Liver (tissue), 9 donors: ENCODE data around the gene LGR6. TPM values are rescaled to one million over a fixed set of nuclear protein-coding genes. Genes with fewer than 3 reads are reported as not detected.
"Not testable (repeated sequence)": the region's sequence is repeated elsewhere in the genome, so short reads cannot be mapped to it uniquely, and the experiment has no call there.

Experiments used
- DNase-seq: peaks from one replicate; pipeline ENCODE4 v3.0.0-alpha.2; 2017; ENCODE audit warnings: low spot score
- H3K27ac ChIP-seq, 2 donors: one replicate each; pipeline ENCODE4 v1.7.0; 2013; ENCODE audit warnings: inconsistent platforms in 2 of 2, low read length in 2 of 2, control low read depth in 1 of 2, low read depth in 1 of 2, mild to moderate bottlenecking in 1 of 2
- H3K27me3 ChIP-seq, 4 donors: one replicate each; pipeline versions ENCODE4 v1.6.1 to v1.7.0; 2013; ENCODE audit warnings: low read length in 3 of 4, inconsistent platforms in 1 of 4, mild to moderate bottlenecking in 1 of 4, moderate library complexity in 1 of 4; ENCODE audit not compliant: control insufficient read depth in 4 of 4, insufficient read depth in 4 of 4
- H3K36me3 ChIP-seq, 4 donors: one replicate each; pipeline versions ENCODE4 v1.6.1 to v1.7.0; 2013; ENCODE audit warnings: low read length in 3 of 4, mild to moderate bottlenecking in 3 of 4, low read depth in 1 of 4, moderate library complexity in 1 of 4; ENCODE audit not compliant: control insufficient read depth in 4 of 4, insufficient read depth in 3 of 4
- H3K4me1 ChIP-seq, 4 donors: one replicate each; pipeline versions ENCODE4 v1.6.1 to v1.7.0; 2013; ENCODE audit warnings: low read length in 3 of 4, mild to moderate bottlenecking in 3 of 4, moderate library complexity in 1 of 4; ENCODE audit not compliant: control insufficient read depth in 4 of 4, insufficient read depth in 4 of 4
- H3K4me3 ChIP-seq, 3 donors: one replicate each; pipeline versions ENCODE4 v1.6.1 to v1.7.0; 2013; ENCODE audit warnings: low read length in 3 of 3, control low read depth in 1 of 3, low read depth in 1 of 3, mild to moderate bottlenecking in 1 of 3
- H3K9ac ChIP-seq, 2 donors: one replicate each; pipeline ENCODE4 v1.7.0; 2013; ENCODE audit warnings: low read length in 2 of 2, mild to moderate bottlenecking in 2 of 2, moderate library complexity in 2 of 2, control low read depth in 1 of 2, low read depth in 1 of 2
- H3K9me3 ChIP-seq, 4 donors: one replicate each; pipeline versions ENCODE4 v1.6.1 to v1.7.0; 2013; ENCODE audit warnings: low read length in 3 of 4; ENCODE audit not compliant: control insufficient read depth in 4 of 4
- CTCF ChIP-seq: fragments of 150-350 bp; IDR thresholded peaks from 2 replicates; pipeline ENCODE4 v1.5.1; 2017; ENCODE audit warnings: improper control_type of control experiment, low read depth, low read length; ENCODE audit not compliant: missing input control
- EGR1 ChIP-seq, 2 donors: IDR thresholded peaks; 2 replicates each; pipeline ENCODE4 v1.6.1; 2016 to 2018; ENCODE audit warnings: antibody characterized with exemption in 2 of 2, low read depth in 2 of 2
- FOXA2 ChIP-seq: IDR thresholded peaks from 2 replicates; pipeline ENCODE4 v1.6.1; 2016; ENCODE audit warnings: antibody characterized with exemption
- GABPA ChIP-seq, 2 donors: IDR thresholded peaks in 1 of 2; conservative IDR thresholded peaks in 1 of 2; 2 replicates each; pipeline ENCODE4 v1.6.1; 2016; ENCODE audit warnings: antibody characterized with exemption in 2 of 2, mild to moderate bottlenecking in 1 of 2, moderate library complexity in 1 of 2
- HNF4G ChIP-seq: IDR thresholded peaks from 2 replicates; pipeline ENCODE4 v1.6.1; 2016; ENCODE audit warnings: antibody characterized with exemption
- JUND ChIP-seq, 2 donors: IDR thresholded peaks; 2 replicates each; pipeline ENCODE4 v1.6.1; 2016; ENCODE audit warnings: antibody characterized with exemption in 2 of 2
- MAX ChIP-seq: IDR thresholded peaks from 2 replicates; pipeline ENCODE4 v1.6.1; 2016; ENCODE audit warnings: antibody characterized with exemption
- RAD21 ChIP-seq, 2 donors: IDR thresholded peaks; 2 replicates each; pipeline ENCODE4 v1.6.1; 2016; ENCODE audit warnings: antibody characterized with exemption in 2 of 2, mild to moderate bottlenecking in 2 of 2
- RXRA ChIP-seq, 2 donors: IDR thresholded peaks; 2 replicates each; pipeline ENCODE4 v1.6.1; 2017 to 2018; ENCODE audit warnings: antibody characterized with exemption in 2 of 2, mild to moderate bottlenecking in 1 of 2
- SP1 ChIP-seq: IDR thresholded peaks from 2 replicates; pipeline ENCODE4 v1.6.1; 2018; ENCODE audit warnings: antibody characterized with exemption, mild to moderate bottlenecking
- TAF1 ChIP-seq: conservative IDR thresholded peaks from 2 replicates; pipeline ENCODE4 v1.6.1; 2016; ENCODE audit warnings: antibody characterized with exemption, mild to moderate bottlenecking
- ZBTB33 ChIP-seq: IDR thresholded peaks from 2 replicates; pipeline ENCODE4 v1.6.1; 2016; ENCODE audit warnings: antibody characterized with exemption
- WGBS: extraction: QIAGEN DNeasy Blood & Tissue Kit; methylation state at CpG from one replicate; pipeline ENCODE4 v1.1.7; 2013; 5-methylcytosine and 5-hydroxymethylcytosine counted together
- polyA plus RNA-seq, 2 donors: library from polyadenylated mRNA; stranded (reverse) in 1 of 2; unstranded in 1 of 2; fragments of 200-250 nt in 1 of 2; fragments of >200 nt in 1 of 2; fragmentation: Nextera tagmentation in 1 of 2; extraction: Ambion mirVana in 1 of 2; gene quantifications; one replicate each; pipeline versions ENCODE4 v1.2.1 to v1.2.3, GENCODE V29; 2013 to 2015
- total RNA-seq, 2 donors: library from RNA; depleted of rRNA; stranded (reverse); fragments of >200 nt; gene quantifications; one replicate each; pipeline ENCODE4 v1.2.3, GENCODE V29; 2014
- donor health status: healthy.
- donor health status: healthy.
- donor health status: healthy.
- donor health status: healthy.
- donor health status: healthy.

Gene LGR6
- total and polyA plus RNA-seq, 4 donors: 0.05 to 1.2 (median 0.75) TPM

GRCh38 chr1:202259705-202260104 is 66.1 kb downstream of the LGR6 start (continued):
- TF ChIP-seq ZBTB33: no peak
- no peak for TF ChIP-seq MAX
- TF ChIP-seq HNF4G: no peak
- no peak for TF ChIP-seq EGR1 (IDR thresholded peaks at IDR 0.05; ENCODE audit: low read depth in 2 of 2)
- no peak for TF ChIP-seq GABPA (IDR thresholded peaks at IDR 0.05 in 1 of 2, conservative IDR thresholded peaks at IDR 0.05 in 1 of 2)
- no peak for TF ChIP-seq JUND (IDR thresholded peaks at IDR 0.05)
- TF ChIP-seq RAD21 (IDR thresholded peaks at IDR 0.05): no peak
- no peak for TF ChIP-seq FOXA2

GRCh38 chr1:202261209-202261958 is 67.8 kb downstream of the LGR6 start:
- not testable (repeated sequence) for DNase-seq, H3K9ac ChIP-seq, H3K4me3 ChIP-seq, H3K4me1 ChIP-seq, H3K27me3 ChIP-seq, H3K36me3 ChIP-seq, H3K27ac ChIP-seq, H3K9me3 ChIP-seq
- 89% methylated on average over 3 of the region's 4 CpGs for WGBS

- peaks cover 0 to 4% (median 0%) of the 10 kb centered on the region in 4 donors for H3K9me3 ChIP-seq
- no peak for DNase-seq
- H3K27me3 ChIP-seq: peaks cover 0 to 7% (median 0%) of the 10 kb centered on the region in 4 donors
- H3K9ac ChIP-seq: no peak overlapping the region
- TF ChIP-seq TAF1: no peak
- no peak overlapping the region for H3K27ac ChIP-seq
- no peaks in the 10 kb centered on the region for H3K4me1 ChIP-seq
- 42% methylated on average over 2 of the region's 2 CpGs for WGBS
- H3K4me3 ChIP-seq: no peak overlapping the region
- no peaks in the 10 kb centered on the region for H3K36me3 ChIP-seq
These were observed 70.0 kb downstream of the LGR6 start for GRCh38 chr1:202263628-202264027.

- DNase-seq: no peak
- Histone ChIP-seq H3K9ac (no peak overlapping the region), H3K36me3 (no peaks in the 10 kb centered on the region), H3K4me1 (no peaks in the 10 kb centered on the region), H3K4me3 (no peak overlapping the region), H3K9me3 (peaks cover 0 to 4% (median 0%) of the 10 kb centered on the region in 4 donors), H3K27me3 (peaks cover 0 to 7% (median 0%) of the 10 kb centered on the region in 4 donors), H3K27ac (no peak overlapping the region)
- TF ChIP-seq MAX: no peak
- no peak for TF ChIP-seq RXRA (IDR thresholded peaks at IDR 0.05)
- no peak for TF ChIP-seq EGR1 (IDR thresholded peaks at IDR 0.05; ENCODE audit: low read depth in 2 of 2)
- TF ChIP-seq HNF4G: no peak
- no peak for TF ChIP-seq CTCF
- TF ChIP-seq SP1: no peak
- WGBS: 65% methylated on average over 6 of the region's 6 CpGs
These were observed 70.7 kb downstream of the LGR6 start for GRCh38 chr1:202264300-202264699.
